WTC11 (cell line): Measurements from ENCODE around the gene EYS. TPM values are rescaled to one million over a fixed set of nuclear protein-coding genes. Genes with fewer than 3 reads are reported as not detected.

ENCODE experiments used
- ATAC-seq: fragments of 200-7000 bp; cut with Tn5 transposase; 2 replicates; pipeline ENCODE4 v1.10.0; 2021; ENCODE audit warnings: mild to moderate bottlenecking, moderate library complexity
- CTCF ChIA-PET: fragments of 300-600 bp; sonication (Branson Sonifier 250); formaldehyde crosslinking; loops from one replicate; lab custom pipeline; 2021; ENCODE audit warnings: antibody characterized with exemption; lab: Charles Lee
- POLR2A ChIA-PET: fragments of 350-600 bp; sonication (Branson Sonifier 250); formaldehyde crosslinking; loops from one replicate; lab custom pipeline; 2021; ENCODE audit warnings: antibody characterized with exemption; lab: Charles Lee
- DNase-seq: peaks from one replicate; pipeline ENCODE4 v3.0.0; 2021; ENCODE audit warnings: low spot score
- H3K27ac Mint-ChIP-seq: 2 replicates; pipeline ENCODE4 v1.8.0; 2021; ENCODE audit warnings: mixed read lengths
- H3K27me3 Mint-ChIP-seq: 2 replicates; pipeline ENCODE4 v1.8.0; 2021; ENCODE audit warnings: low read depth, mild to moderate bottlenecking, moderate library complexity, mixed read lengths
- H3K36me3 Mint-ChIP-seq: 2 replicates; pipeline ENCODE4 v1.8.0; 2021; ENCODE audit warnings: mixed read lengths
- H3K4me1 Mint-ChIP-seq: 2 replicates; pipeline ENCODE4 v1.8.0; 2022; ENCODE audit warnings: mixed read lengths
- H3K4me3 Mint-ChIP-seq: 2 replicates; pipeline ENCODE4 v1.8.0; 2021; ENCODE audit warnings: mild to moderate bottlenecking, moderate library complexity, mixed read lengths
- H3K9me3 Mint-ChIP-seq: 2 replicates; pipeline ENCODE4 v1.8.0; 2021; ENCODE audit warnings: mixed read lengths
- E2F1 ChIP-seq: sonication (generic); formaldehyde crosslinking; IDR thresholded peaks from 2 replicates; pipeline ENCODE4 v1.8.0; 2022; ENCODE audit warnings: mild to moderate bottlenecking, missing genetic modification reagents
- E2F4 ChIP-seq: sonication (generic); formaldehyde crosslinking; IDR thresholded peaks from 2 replicates; pipeline ENCODE4 v1.8.1; 2022; ENCODE audit warnings: low read depth, mild to moderate bottlenecking, moderate library complexity, missing genetic modification reagents, borderline replicate concordance
- FOXK1 ChIP-seq: sonication (generic); formaldehyde crosslinking; IDR thresholded peaks from 2 replicates; pipeline ENCODE4 v1.8.0; 2022; ENCODE audit warnings: mild to moderate bottlenecking, moderate library complexity, missing genetic modification reagents
- FOXP4 ChIP-seq: sonication (generic); formaldehyde crosslinking; IDR thresholded peaks from 2 replicates; pipeline ENCODE4 v1.8.0; 2022; ENCODE audit warnings: mild to moderate bottlenecking, missing genetic modification reagents
- HMGA2 ChIP-seq: fragments of 250-450 bp; sonication (Bioruptor Pico); IDR thresholded peaks from 2 replicates; pipeline ENCODE4 v1.4.0; 2021; ENCODE audit warnings: mild to moderate bottlenecking, moderate library complexity
- HMGXB4 ChIP-seq: sonication (generic); formaldehyde crosslinking; IDR thresholded peaks from 2 replicates; pipeline ENCODE4 v1.8.1; 2023; ENCODE audit warnings: mild to moderate bottlenecking, moderate library complexity, missing genetic modification reagents
- JAZF1 ChIP-seq: fragments of 250-450 bp; sonication (Bioruptor Pico); IDR thresholded peaks from 2 replicates; pipeline ENCODE4 v1.9.0; 2021; ENCODE audit warnings: moderate library complexity, mild to moderate bottlenecking, inconsistent platforms
- NFATC4 ChIP-seq: fragments of 250-450 bp; sonication (Bioruptor Pico); IDR thresholded peaks from 2 replicates; pipeline ENCODE4 v1.9.0; 2021; ENCODE audit warnings: mild to moderate bottlenecking
- TEAD4 ChIP-seq: sonication (generic); formaldehyde crosslinking; IDR thresholded peaks from 2 replicates; pipeline ENCODE4 v1.8.0; 2022; ENCODE audit warnings: mild to moderate bottlenecking, missing genetic modification reagents
- USF2 ChIP-seq: sonication (generic); formaldehyde crosslinking; IDR thresholded peaks from 2 replicates; pipeline ENCODE4 v1.8.1; 2023; ENCODE audit warnings: mild to moderate bottlenecking, missing genetic modification reagents, moderate library complexity
- ZNF425 ChIP-seq: fragments of 250-450 bp; sonication (Bioruptor Pico); conservative IDR thresholded peaks from 2 replicates; pipeline ENCODE4 v1.9.0; 2021; ENCODE audit warnings: mild to moderate bottlenecking
- total RNA-seq: library from RNA; stranded (reverse); gene quantifications from 3 replicates; pipeline ENCODE4 v1.2.3, GENCODE V29; 2021
- TF ChIP-seq, protein P1 (sequence below): sonication (generic); formaldehyde crosslinking; IDR thresholded peaks from 2 replicates; pipeline ENCODE4 v1.8.0; 2023; ENCODE audit warnings: missing genetic modification reagents, mild to moderate bottlenecking, borderline replicate concordance
- TF ChIP-seq, protein P2 (sequence below): fragments of 200-600 bp; IDR thresholded peaks from 2 replicates; pipeline ENCODE4 v1.8.0; 2022; ENCODE audit warnings: antibody characterized with exemption

Gene EYS
- total RNA-seq, 1 experiment from 2014 or later: not detected

DNA sequence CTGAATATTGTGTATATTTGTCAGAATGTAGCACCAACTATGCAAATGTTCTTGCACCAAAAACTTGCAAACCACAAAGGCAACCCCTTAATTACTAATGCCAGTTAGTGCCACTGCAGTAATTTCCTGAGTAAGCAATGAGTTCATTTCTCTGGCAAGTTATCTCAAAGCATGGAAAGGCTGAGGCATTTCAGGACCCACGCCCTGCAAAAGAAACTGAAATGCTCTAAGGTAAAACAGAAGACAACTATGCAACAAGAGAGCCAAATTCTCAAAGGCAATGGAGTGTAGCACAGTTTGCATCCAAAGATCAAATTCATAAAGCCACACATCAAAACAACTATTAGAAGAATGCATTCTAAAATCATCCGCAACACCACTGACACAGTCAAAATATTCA, 994.4 kb downstream of the EYS start (continued):
- TF ChIP-seq FOXP4 (CRISPR knock-in tag): no peak
- TF ChIP-seq HMGA2 (CRISPR knock-in tag): no peak

DNA sequence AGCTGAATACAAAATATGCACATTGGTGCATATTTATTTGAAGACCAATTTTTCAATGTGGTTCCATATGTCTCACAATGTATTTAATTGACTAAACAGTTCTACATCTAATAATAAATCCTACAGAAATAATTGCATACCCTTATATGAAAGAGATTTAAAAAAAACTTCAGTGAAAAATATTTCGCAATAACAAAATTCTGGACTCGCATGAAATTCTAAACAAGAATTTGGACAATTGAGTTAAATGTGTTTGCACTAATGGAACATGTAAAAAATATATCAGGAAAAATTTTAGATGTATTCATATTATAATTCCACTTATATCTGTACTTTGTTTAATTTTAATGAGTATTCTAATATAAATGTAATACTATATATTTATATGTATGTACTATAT, 1003.1 kb downstream of the EYS start:
- POLR2A ChIA-PET: no interaction called here
- Mint-ChIP-seq H3K4me1 (no peaks in the 10 kb centered on the region), H3K4me3 (no peak overlapping the region), H3K27ac (no peak overlapping the region), H3K27me3 (no peaks in the 10 kb centered on the region; the same call in 1 of the 2 replicates), H3K9me3 (peaks cover 49% of the 10 kb centered on the region), H3K36me3 (peaks cover 15% of the 10 kb centered on the region)
- CTCF ChIA-PET: no interaction called here
- DNase-seq (no peak), ATAC-seq (no peak)
- TF ChIP-seq FOXK1 (CRISPR knock-in tag) (no peak), HMGA2 (CRISPR knock-in tag) (no peak), HMGXB4 (no peak), E2F4 (CRISPR knock-in tag) (no peak), ZNF425 (no peak), JAZF1 (CRISPR knock-in tag) (no peak), NFATC4 (CRISPR knock-in tag) (no peak)
- TF ChIP-seq, protein P1, sequence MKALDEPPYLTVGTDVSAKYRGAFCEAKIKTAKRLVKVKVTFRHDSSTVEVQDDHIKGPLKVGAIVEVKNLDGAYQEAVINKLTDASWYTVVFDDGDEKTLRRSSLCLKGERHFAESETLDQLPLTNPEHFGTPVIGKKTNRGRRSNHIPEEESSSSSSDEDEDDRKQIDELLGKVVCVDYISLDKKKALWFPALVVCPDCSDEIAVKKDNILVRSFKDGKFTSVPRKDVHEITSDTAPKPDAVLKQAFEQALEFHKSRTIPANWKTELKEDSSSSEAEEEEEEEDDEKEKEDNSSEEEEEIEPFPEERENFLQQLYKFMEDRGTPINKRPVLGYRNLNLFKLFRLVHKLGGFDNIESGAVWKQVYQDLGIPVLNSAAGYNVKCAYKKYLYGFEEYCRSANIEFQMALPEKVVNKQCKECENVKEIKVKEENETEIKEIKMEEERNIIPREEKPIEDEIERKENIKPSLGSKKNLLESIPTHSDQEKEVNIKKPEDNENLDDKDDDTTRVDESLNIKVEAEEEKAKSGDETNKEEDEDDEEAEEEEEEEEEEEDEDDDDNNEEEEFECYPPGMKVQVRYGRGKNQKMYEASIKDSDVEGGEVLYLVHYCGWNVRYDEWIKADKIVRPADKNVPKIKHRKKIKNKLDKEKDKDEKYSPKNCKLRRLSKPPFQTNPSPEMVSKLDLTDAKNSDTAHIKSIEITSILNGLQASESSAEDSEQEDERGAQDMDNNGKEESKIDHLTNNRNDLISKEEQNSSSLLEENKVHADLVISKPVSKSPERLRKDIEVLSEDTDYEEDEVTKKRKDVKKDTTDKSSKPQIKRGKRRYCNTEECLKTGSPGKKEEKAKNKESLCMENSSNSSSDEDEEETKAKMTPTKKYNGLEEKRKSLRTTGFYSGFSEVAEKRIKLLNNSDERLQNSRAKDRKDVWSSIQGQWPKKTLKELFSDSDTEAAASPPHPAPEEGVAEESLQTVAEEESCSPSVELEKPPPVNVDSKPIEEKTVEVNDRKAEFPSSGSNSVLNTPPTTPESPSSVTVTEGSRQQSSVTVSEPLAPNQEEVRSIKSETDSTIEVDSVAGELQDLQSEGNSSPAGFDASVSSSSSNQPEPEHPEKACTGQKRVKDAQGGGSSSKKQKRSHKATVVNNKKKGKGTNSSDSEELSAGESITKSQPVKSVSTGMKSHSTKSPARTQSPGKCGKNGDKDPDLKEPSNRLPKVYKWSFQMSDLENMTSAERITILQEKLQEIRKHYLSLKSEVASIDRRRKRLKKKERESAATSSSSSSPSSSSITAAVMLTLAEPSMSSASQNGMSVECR: no peak

DNA sequence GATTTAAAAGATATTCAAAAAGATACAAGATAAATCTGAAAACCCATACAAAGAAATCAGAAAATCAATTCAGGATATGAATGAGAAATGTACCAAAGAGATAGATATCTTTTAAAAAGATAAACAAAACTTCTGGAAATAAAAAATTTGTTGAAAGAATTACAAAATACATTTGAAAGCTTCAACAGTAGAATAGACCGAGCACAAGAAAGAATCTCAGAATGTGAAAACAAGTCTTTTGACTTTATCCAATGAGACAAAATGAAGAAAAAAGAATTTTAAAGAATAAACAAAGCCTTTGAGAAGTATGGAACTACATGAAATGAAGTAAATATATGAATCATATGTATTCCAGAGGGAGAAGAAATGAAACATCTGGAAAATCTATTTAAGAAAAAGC, 1011.0 kb downstream of the EYS start:
- CTCF ChIA-PET: no interaction called here
- peaks cover 65% of the 10 kb centered on the region for H3K9me3 Mint-ChIP-seq
- no peak overlapping the region for H3K4me3 Mint-ChIP-seq
- H3K4me1 Mint-ChIP-seq: no peaks in the 10 kb centered on the region
- POLR2A ChIA-PET: interaction anchor here (0.6 kb wide), 1 partner anchor 78 kb away, joined by 3 read pairs; no protein-coding TSS in a partner anchor
- no peak for ATAC-seq
- peaks cover 30% of the 10 kb centered on the region for H3K36me3 Mint-ChIP-seq
- H3K27me3 Mint-ChIP-seq: peaks cover 3% of the 10 kb centered on the region; the same call in 1 of the 2 replicates
- no peak overlapping the region for H3K27ac Mint-ChIP-seq
- no peak for DNase-seq
- TF ChIP-seq, protein P2, sequence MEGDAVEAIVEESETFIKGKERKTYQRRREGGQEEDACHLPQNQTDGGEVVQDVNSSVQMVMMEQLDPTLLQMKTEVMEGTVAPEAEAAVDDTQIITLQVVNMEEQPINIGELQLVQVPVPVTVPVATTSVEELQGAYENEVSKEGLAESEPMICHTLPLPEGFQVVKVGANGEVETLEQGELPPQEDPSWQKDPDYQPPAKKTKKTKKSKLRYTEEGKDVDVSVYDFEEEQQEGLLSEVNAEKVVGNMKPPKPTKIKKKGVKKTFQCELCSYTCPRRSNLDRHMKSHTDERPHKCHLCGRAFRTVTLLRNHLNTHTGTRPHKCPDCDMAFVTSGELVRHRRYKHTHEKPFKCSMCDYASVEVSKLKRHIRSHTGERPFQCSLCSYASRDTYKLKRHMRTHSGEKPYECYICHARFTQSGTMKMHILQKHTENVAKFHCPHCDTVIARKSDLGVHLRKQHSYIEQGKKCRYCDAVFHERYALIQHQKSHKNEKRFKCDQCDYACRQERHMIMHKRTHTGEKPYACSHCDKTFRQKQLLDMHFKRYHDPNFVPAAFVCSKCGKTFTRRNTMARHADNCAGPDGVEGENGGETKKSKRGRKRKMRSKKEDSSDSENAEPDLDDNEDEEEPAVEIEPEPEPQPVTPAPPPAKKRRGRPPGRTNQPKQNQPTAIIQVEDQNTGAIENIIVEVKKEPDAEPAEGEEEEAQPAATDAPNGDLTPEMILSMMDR: no peak
- no peak for TF ChIP-seq TEAD4 (CRISPR knock-in tag)
- no peak for TF ChIP-seq USF2 (CRISPR knock-in tag)
- no peak for TF ChIP-seq E2F1 (CRISPR knock-in tag)
- TF ChIP-seq ZNF425: no peak
